Sciatic nerve (tissue), 2 donors: ENCODE results near the gene PTGER1. TPM values are rescaled to one million over a fixed set of nuclear protein-coding genes. Genes with fewer than 3 reads are reported as not detected.

ENCODE experiments used
- ATAC-seq: fragments of 200-7000 bp; cut with Tn5 transposase; one replicate; pipeline ENCODE4 v1.9.1; 2020; ENCODE audit warnings: mild to moderate bottlenecking, moderate library complexity
- DNase-seq: peaks from one replicate; pipeline ENCODE4 v3.0.0-alpha.2; 2020; ENCODE audit warnings: low spot score
- intact Hi-C: fragments of 100-400 bp; cut with DNase I; formaldehyde crosslinking; loops from one replicate; pipeline ENCODE4 v1.14.2; 2022
- total RNA-seq: library from RNA; stranded (reverse); fragmentation: NEBNext Ultra II Directional; extraction: Animal tissue kit (Norgen Biotek cat#: 25700); gene quantifications from one replicate; pipeline ENCODE4 v1.2.1, GENCODE V29; 2021
- donor health status: DM: no; HTN: no; CAD: no.
- donor health status: DM: no; HTN: no; CAD: no.

PTGER1 gene
- total RNA-seq, 1 donor from 2014 or later = 2.4 TPM

- DNase-seq (no peak), ATAC-seq (peak; percentile 42)
- intact Hi-C loops = no loop called here
These were observed 24.8 kb downstream of the PTGER1 start for GRCh38 chr19:14450168-14450874.

- ATAC-seq = no peak
- intact Hi-C loops = no loop called here
- no peak for DNase-seq
These were observed 25.8 kb downstream of the PTGER1 start for GRCh38 chr19:14449321-14449720.

GRCh38 chr19:14446336-14447036, 28.7 kb downstream of the PTGER1 start:
- intact Hi-C loops = no loop called here
- ATAC-seq (no peak), DNase-seq (no peak)

- DNase-seq (no peak), ATAC-seq (no peak)
- intact Hi-C loops = no loop called here
These were observed 31.4 kb downstream of the PTGER1 start for GRCh38 chr19:14443632-14444216.

- DNase-seq (no peak), ATAC-seq (no peak)
- intact Hi-C loops = no loop called here
These were observed 32.1 kb downstream of the PTGER1 start for GRCh38 chr19:14442891-14443631.

- peak; percentile 61 for ATAC-seq
- no peak for DNase-seq
- intact Hi-C loops = no loop called here
These were observed 33.9 kb downstream of the PTGER1 start for GRCh38 chr19:14441041-14441938.

- DNase-seq = peak; percentile 79
- intact Hi-C loops = no loop called here
- ATAC-seq = peak; percentile 69
These were observed 35.1 kb downstream of the PTGER1 start for GRCh38 chr19:14440049-14440448.

GRCh38 chr19:14439014-14439413, 36.1 kb downstream of the PTGER1 start:
- DNase-seq (no peak), ATAC-seq (no peak)
- intact Hi-C loops = no loop called here

- intact Hi-C loops = no loop called here
- ATAC-seq = no peak
- no peak for DNase-seq
These were observed 37.5 kb downstream of the PTGER1 start for GRCh38 chr19:14437578-14438140.

GRCh38 chr19:14435320-14436050, 39.7 kb downstream of the PTGER1 start:
- intact Hi-C loops = no loop called here
- DNase-seq = no peak
- ATAC-seq = no peak

GRCh38 chr19:14434543-14435319, 40.4 kb downstream of the PTGER1 start:
- intact Hi-C loops = no loop called here
- DNase-seq (no peak), ATAC-seq (peak; percentile 70)

GRCh38 chr19:14433554-14434501, 41.3 kb downstream of the PTGER1 start:
- no peak for DNase-seq
- intact Hi-C loops = no loop called here
- ATAC-seq = peak; percentile 41

GRCh38 chr19:14432791-14433553, 42.2 kb downstream of the PTGER1 start, which contains the start of gene PKN1:
Gene PKN1 (plus strand): TSS chr19:14433306. CDS start chr19:14433522, 216 bp downstream.
- peak; percentile 78 for DNase-seq
- ATAC-seq = peak; percentile 63
- intact Hi-C loops = no loop called here

- no peak for DNase-seq
- intact Hi-C loops = no loop called here
- ATAC-seq = no peak
These were observed 44.4 kb downstream of the PTGER1 start for GRCh38 chr19:14430712-14431111.

- DNase-seq (no peak), ATAC-seq (no peak)
- intact Hi-C loops = no loop called here
These were observed 46.2 kb downstream of the PTGER1 start for GRCh38 chr19:14428882-14429416.
